HepG2 (cell line): ENCODE measurements around the gene TLL2. TPM values are rescaled to one million over a fixed set of nuclear protein-coding genes. Genes with fewer than 3 reads are reported as not detected.

Source experiments
- AHR ChIP-seq: IDR thresholded peaks from 2 replicates; pipeline ENCODE4 v1.6.1; 2018; ENCODE audit warnings: missing genetic modification reagents, missing compliant biosample characterization
- ATF2 ChIP-seq: sonication (generic); formaldehyde crosslinking; IDR thresholded peaks from 2 replicates; pipeline ENCODE4 v1.4.0; 2020; ENCODE audit warnings: missing genetic modification reagents
- FOXJ3 ChIP-seq: sonication (generic); formaldehyde crosslinking; IDR thresholded peaks from 2 replicates; pipeline ENCODE4 v1.4.0; 2020; ENCODE audit warnings: missing genetic modification reagents, mild to moderate bottlenecking, borderline replicate concordance
- GPBP1L1 ChIP-seq: sonication (generic); formaldehyde crosslinking; IDR thresholded peaks from 2 replicates; pipeline ENCODE4 v1.5.0; 2020; ENCODE audit warnings: mild to moderate bottlenecking, missing genetic modification reagents
- IRF2 ChIP-seq: IDR thresholded peaks from 2 replicates; pipeline ENCODE4 v1.6.1; 2018; ENCODE audit warnings: missing genetic modification reagents, missing compliant biosample characterization
- MIER2 ChIP-seq: IDR thresholded peaks from 2 replicates; pipeline ENCODE4 v1.6.1; 2016; ENCODE audit warnings: missing biosample characterization, missing genetic modification reagents
- NFYC ChIP-seq: IDR thresholded peaks from 2 replicates; pipeline ENCODE4 v1.6.1; 2016; ENCODE audit warnings: missing genetic modification reagents, missing compliant biosample characterization
- NR0B2 ChIP-seq: sonication (generic); formaldehyde crosslinking; IDR thresholded peaks from 2 replicates; pipeline ENCODE4 v1.4.0; 2020; ENCODE audit warnings: mild to moderate bottlenecking, missing genetic modification reagents
- NR2F1 ChIP-seq, 2 experiments: fragments of 450-650 bp in 1 of 2; formaldehyde crosslinking in 1 of 2; IDR thresholded peaks; 2 replicates each; pipeline versions ENCODE4 v1.5.0 to v1.6.1; 2016 to 2020; ENCODE audit warnings: mild to moderate bottlenecking in 1 of 2, missing compliant biosample characterization in 1 of 2, missing genetic modification reagents in 1 of 2, moderate library complexity in 1 of 2
- REST ChIP-seq, 2 experiments: IDR thresholded peaks; 2 replicates each; pipeline ENCODE4 v1.6.1; 2011 to 2012; ENCODE audit warnings: low read length in 2 of 2, borderline replicate concordance in 1 of 2, low read depth in 1 of 2, mild to moderate bottlenecking in 1 of 2, moderate library complexity in 1 of 2
- RXRA ChIP-seq: sonication (generic); formaldehyde crosslinking; IDR thresholded peaks from 2 replicates; pipeline ENCODE4 v1.5.1; 2020; ENCODE audit warnings: missing genetic modification reagents
- SMYD3 ChIP-seq: sonication (generic); formaldehyde crosslinking; IDR thresholded peaks from 2 replicates; pipeline ENCODE4 v1.8.1; 2023; ENCODE audit warnings: mild to moderate bottlenecking, missing genetic modification reagents
- TFE3 ChIP-seq: IDR thresholded peaks from 2 replicates; pipeline ENCODE4 v1.6.1; 2016
- TIGD3 ChIP-seq: sonication (generic); formaldehyde crosslinking; IDR thresholded peaks from 2 replicates; pipeline ENCODE4 v1.5.1; 2020; ENCODE audit warnings: mild to moderate bottlenecking, missing genetic modification reagents, borderline replicate concordance
- ZNF800 ChIP-seq: sonication (generic); formaldehyde crosslinking; IDR thresholded peaks from 2 replicates; pipeline ENCODE4 v1.4.0; 2020; ENCODE audit warnings: missing genetic modification reagents
- polyA plus RNA-seq, 8 experiments: library from polyadenylated mRNA; depleted of rRNA in 3 of 8; stranded (reverse) in 7 of 8; unstranded in 1 of 8; fragments of >200 nt; fragmentation: Illumina TruSeq in 4 of 8; extraction: Trizol in 4 of 8; gene quantifications; 2 replicates each; pipeline versions ENCODE4 v1.2.1 to v1.2.3, GENCODE V29; 2011 to 2016; ENCODE audit warnings: low read depth in 4 of 8, missing spikeins in 1 of 8, mixed read lengths in 1 of 8; ENCODE audit not compliant: insufficient read depth in 1 of 8
- total RNA-seq, 5 experiments: library from RNA; depleted of rRNA; stranded (reverse); fragments of >200 nt; fragmentation: Illumina TruSeq; extraction: Trizol; gene quantifications; 2 replicates each; pipeline ENCODE4 v1.2.3, GENCODE V29; 2016; ENCODE audit warnings: low read depth in 1 of 5

TLL2 gene
- total and polyA plus RNA-seq, 2 of the 13 experiments (the other 11 are each of a cell fraction or from before 2014, with no cell fraction given) = 0.09 TPM; not detected in 1

- TF ChIP-seq NR2F1 (CRISPR knock-in tag; IDR thresholded peaks at IDR 0.05) = peak in 1 of 2 experiments; percentile 53; a peak in 1 of 4 replicates
- TF ChIP-seq NFYC (CRISPR knock-in tag) = no peak
- TF ChIP-seq TIGD3 (CRISPR knock-in tag) = no peak
- no peak for TF ChIP-seq IRF2 (CRISPR knock-in tag)
- TF ChIP-seq GPBP1L1 (CRISPR knock-in tag) = no peak
- TF ChIP-seq ATF2 (CRISPR knock-in tag) = no peak
- no peak for TF ChIP-seq AHR (CRISPR knock-in tag)
- TF ChIP-seq RXRA = peak; percentile 18; the same call in 1 of the 2 replicates
- TF ChIP-seq TFE3 (CRISPR knock-in tag) = no peak
- no peak for TF ChIP-seq ZNF800 (CRISPR knock-in tag)
- no peak for TF ChIP-seq NR0B2
- peak; percentile 96 for TF ChIP-seq MIER2 (CRISPR knock-in tag)
- TF ChIP-seq SMYD3 = no peak
- peak; percentile 72 to 96 for TF ChIP-seq REST (IDR thresholded peaks at IDR 0.05; ENCODE audit: borderline replicate concordance in 1 of 2, low read depth in 1 of 2, low read length in 2 of 2)
- no peak for TF ChIP-seq FOXJ3
Observed at GRCh38 chr10:96496281-96496925, 17.3 kb downstream of the TLL2 start (continued).
